ENCODE measurements around the gene OSBPL2. TPM values are rescaled to one million over a fixed set of nuclear protein-coding genes. Genes with fewer than 3 reads are reported as not detected.

Gene OSBPL2
- total RNA-seq, 1 experiment from 2014 or later: 18.4 TPM

GRCh38 chr20:62254021-62254724 is 15.9 kb downstream of the OSBPL2 start:
- Histone ChIP-seq H3K9me3 (no peaks in the 10 kb centered on the region), H3K36me3 (peaks cover 20% of the 10 kb centered on the region), H3K4me3 (no peak overlapping the region), H3K27me3 (no peaks in the 10 kb centered on the region)
- no peak for DNase-seq

GRCh38 chr20:62255976-62256375 is 17.7 kb downstream of the OSBPL2 start:
- H3K36me3 ChIP-seq: peaks cover 34% of the 10 kb centered on the region
- no peaks in the 10 kb centered on the region for H3K9me3 ChIP-seq
- no peaks in the 10 kb centered on the region for H3K27me3 ChIP-seq
- no peak for DNase-seq
- H3K4me3 ChIP-seq: no peak overlapping the region

GRCh38 chr20:62258499-62259293 is 20.4 kb downstream of the OSBPL2 start:
- H3K4me3 ChIP-seq: no peak overlapping the region
- peaks cover 56% of the 10 kb centered on the region for H3K36me3 ChIP-seq
- peak; percentile 84 for DNase-seq
- no peaks in the 10 kb centered on the region for H3K27me3 ChIP-seq
- no peaks in the 10 kb centered on the region for H3K9me3 ChIP-seq

- no peak for DNase-seq
- H3K9me3 ChIP-seq: peaks cover 1% of the 10 kb centered on the region; the same call in 1 of the 2 replicates
- H3K4me3 ChIP-seq: no peak overlapping the region
- no peaks in the 10 kb centered on the region for H3K27me3 ChIP-seq
- H3K36me3 ChIP-seq: peaks cover 61% of the 10 kb centered on the region
Measured at GRCh38 chr20:62259294-62259565, 20.9 kb downstream of the OSBPL2 start.

- Histone ChIP-seq H3K9me3 (peaks cover 16% of the 10 kb centered on the region), H3K36me3 (peaks cover 78% of the 10 kb centered on the region), H3K4me3 (no peak overlapping the region), H3K27me3 (no peaks in the 10 kb centered on the region)
- DNase-seq: no peak
Measured at GRCh38 chr20:62262064-62262463, 23.7 kb downstream of the OSBPL2 start.

GRCh38 chr20:62263396-62263795 is 25.1 kb downstream of the OSBPL2 start:
- no peaks in the 10 kb centered on the region for H3K27me3 ChIP-seq
- no peak for DNase-seq
- peaks cover 80% of the 10 kb centered on the region for H3K36me3 ChIP-seq
- no peak overlapping the region for H3K4me3 ChIP-seq
- H3K9me3 ChIP-seq: peaks cover 16% of the 10 kb centered on the region

GRCh38 chr20:62265365-62265764 is 27.0 kb downstream of the OSBPL2 start:
- no peak for DNase-seq
- Histone ChIP-seq H3K9me3 (peaks cover 16% of the 10 kb centered on the region), H3K27me3 (no peaks in the 10 kb centered on the region), H3K36me3 (peaks cover 73% of the 10 kb centered on the region), H3K4me3 (no peak overlapping the region)

GRCh38 chr20:62266340-62266739 is 28.0 kb downstream of the OSBPL2 start:
- Histone ChIP-seq H3K4me3 (no peak overlapping the region), H3K27me3 (no peaks in the 10 kb centered on the region), H3K36me3 (peaks cover 66% of the 10 kb centered on the region), H3K9me3 (peaks cover 16% of the 10 kb centered on the region)
- peak; percentile 16 for DNase-seq

GRCh38 chr20:62266851-62267250 is 28.5 kb downstream of the OSBPL2 start:
- Histone ChIP-seq H3K36me3 (peaks cover 63% of the 10 kb centered on the region), H3K27me3 (no peaks in the 10 kb centered on the region)

GRCh38 chr20:62267543-62267942 is 29.2 kb downstream of the OSBPL2 start:
- peaks cover 16% of the 10 kb centered on the region for H3K9me3 ChIP-seq
- DNase-seq: no peak
- no peak overlapping the region for H3K4me3 ChIP-seq
- no peaks in the 10 kb centered on the region for H3K27me3 ChIP-seq
- H3K36me3 ChIP-seq: peaks cover 57% of the 10 kb centered on the region

More at GRCh38 chr20:62266851-62267250, 28.5 kb downstream of the OSBPL2 start:
- H3K9me3 ChIP-seq: peaks cover 16% of the 10 kb centered on the region
- no peak overlapping the region for H3K4me3 ChIP-seq
- no peak for DNase-seq

GRCh38 chr20:62268228-62268900 is 30.0 kb downstream of the OSBPL2 start:
- Histone ChIP-seq H3K36me3 (peaks cover 51% of the 10 kb centered on the region), H3K9me3 (peaks cover 16% of the 10 kb centered on the region), H3K27me3 (no peaks in the 10 kb centered on the region), H3K4me3 (no peak overlapping the region)
- no peak for DNase-seq

GRCh38 chr20:62269378-62269777 is 31.1 kb downstream of the OSBPL2 start:
- Histone ChIP-seq H3K4me3 (no peak overlapping the region), H3K36me3 (peaks cover 46% of the 10 kb centered on the region), H3K9me3 (peaks cover 13% of the 10 kb centered on the region), H3K27me3 (no peaks in the 10 kb centered on the region)
- DNase-seq: no peak

GRCh38 chr20:62269871-62270270 is 31.6 kb downstream of the OSBPL2 start:
- Histone ChIP-seq H3K9me3 (peaks cover 8% of the 10 kb centered on the region), H3K27me3 (no peaks in the 10 kb centered on the region), H3K4me3 (no peak overlapping the region), H3K36me3 (peaks cover 41% of the 10 kb centered on the region)
- no peak for DNase-seq

- Histone ChIP-seq H3K27me3 (no peaks in the 10 kb centered on the region), H3K36me3 (peaks cover 20% of the 10 kb centered on the region), H3K9me3 (no peaks in the 10 kb centered on the region), H3K4me3 (no peak overlapping the region)
- DNase-seq: no peak
Measured at GRCh38 chr20:62272200-62272599, 33.9 kb downstream of the OSBPL2 start.

- no peak for DNase-seq
- H3K4me3 ChIP-seq: no peak overlapping the region
Measured at GRCh38 chr20:62273416-62273815, 35.1 kb downstream of the OSBPL2 start.

GRCh38 chr20:62274332-62274950 is 36.1 kb downstream of the OSBPL2 start:
- DNase-seq: no peak
- Histone ChIP-seq H3K27me3 (no peaks in the 10 kb centered on the region), H3K9me3 (no peaks in the 10 kb centered on the region), H3K4me3 (no peak overlapping the region), H3K36me3 (peaks cover 21% of the 10 kb centered on the region)

More at GRCh38 chr20:62273416-62273815, 35.1 kb downstream of the OSBPL2 start:
- Histone ChIP-seq H3K27me3 (no peaks in the 10 kb centered on the region), H3K36me3 (peaks cover 19% of the 10 kb centered on the region), H3K9me3 (no peaks in the 10 kb centered on the region)

- DNase-seq: no peak
- no peaks in the 10 kb centered on the region for H3K9me3 ChIP-seq
- no peaks in the 10 kb centered on the region for H3K27me3 ChIP-seq
- H3K4me3 ChIP-seq: no peak overlapping the region
- peaks cover 27% of the 10 kb centered on the region for H3K36me3 ChIP-seq
Measured at GRCh38 chr20:62275219-62275618, 36.9 kb downstream of the OSBPL2 start.
